ENCODE measurements around the gene ZP1. TPM values are rescaled to one million over a fixed set of nuclear protein-coding genes. Genes with fewer than 3 reads are reported as not detected.
A peak's percentile ranks its signal among the peaks of the same experiment; 100 is the strongest.

The ZP1 gene
- total RNA-seq, 1 donor from 2014 or later, result not detected

GRCh38 chr11:60924110-60924905, 57.0 kb downstream of the ZP1 start, which contains the start of gene TMEM132A:
TSS of gene TMEM132A (plus strand) at chr11:60924460. CDS start at chr11:60924634, 174 bp downstream.
- DNase-seq (ENCODE audit: low read depth), result peak; percentile 33

Other genes starting within 250 kb of the ZP1 start
- gene MS4A8, start 167.9 kb upstream of the ZP1 start, total RNA-seq, result not detected in 2 replicates
- not detected in 2 replicates for gene MS4A18, start 142.8 kb upstream of the ZP1 start, total RNA-seq
- not detected in 2 replicates for gene MS4A15, start 110.7 kb upstream of the ZP1 start, total RNA-seq
- gene MS4A10, start 82.2 kb upstream of the ZP1 start, total RNA-seq, result not detected in 2 replicates
- gene CCDC86, start 25.4 kb upstream of the ZP1 start, total RNA-seq, result 6.4 and 21.2 TPM in 2 replicates
- not detected in 2 replicates for gene PTGDR2, start 11.6 kb upstream of the ZP1 start, total RNA-seq
- 32.6 and 49.8 TPM in 2 replicates for gene PRPF19, start 39.0 kb downstream of the ZP1 start, total RNA-seq
- 18.6 and 37.7 TPM in 2 replicates for gene TMEM109, start 46.6 kb downstream of the ZP1 start, total RNA-seq
- gene TMEM132A, start 56.9 kb downstream of the ZP1 start, total RNA-seq, result 137 and 213 TPM in 2 replicates
- gene SLC15A3, start 84.6 kb downstream of the ZP1 start, total RNA-seq, result 0.89 and 5.9 TPM in 2 replicates
- gene CD6, start 104.1 kb downstream of the ZP1 start, total RNA-seq, result not detected in 2 replicates
- gene CD5, start 234.9 kb downstream of the ZP1 start, total RNA-seq, result not detected in 2 replicates